GOT3 (cell line): ENCODE data around the gene LENEP.

ENCODE experiments used
- DNase-seq: peaks from one replicate; lab custom pipeline; 2025; ENCODE audit warnings: mixed read lengths; lab: John Stamatoyannopoulos, UW

Gene LENEP

DNA sequence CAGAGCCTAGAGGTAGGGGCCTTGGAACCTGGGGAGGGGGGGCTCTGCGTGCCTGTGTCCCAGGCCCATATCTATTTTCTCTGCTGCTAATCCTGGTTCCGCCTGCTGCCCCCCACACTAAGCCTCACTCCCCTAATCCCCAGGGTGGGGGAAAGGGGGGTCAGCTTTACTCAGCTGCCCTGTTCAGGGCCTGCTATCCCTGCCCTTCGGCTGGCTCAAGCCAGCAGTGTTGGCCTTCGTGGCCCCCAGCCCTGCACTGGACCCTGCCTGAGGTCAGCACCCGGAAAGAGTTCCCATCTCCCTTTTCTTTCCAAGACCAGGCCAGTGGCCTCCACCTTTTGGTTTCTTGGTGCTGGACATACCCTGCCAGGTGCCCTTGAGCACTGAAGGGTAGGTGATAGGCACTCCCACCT, 17.6 kb downstream of the LENEP start:
- no peak for DNase-seq

DNA sequence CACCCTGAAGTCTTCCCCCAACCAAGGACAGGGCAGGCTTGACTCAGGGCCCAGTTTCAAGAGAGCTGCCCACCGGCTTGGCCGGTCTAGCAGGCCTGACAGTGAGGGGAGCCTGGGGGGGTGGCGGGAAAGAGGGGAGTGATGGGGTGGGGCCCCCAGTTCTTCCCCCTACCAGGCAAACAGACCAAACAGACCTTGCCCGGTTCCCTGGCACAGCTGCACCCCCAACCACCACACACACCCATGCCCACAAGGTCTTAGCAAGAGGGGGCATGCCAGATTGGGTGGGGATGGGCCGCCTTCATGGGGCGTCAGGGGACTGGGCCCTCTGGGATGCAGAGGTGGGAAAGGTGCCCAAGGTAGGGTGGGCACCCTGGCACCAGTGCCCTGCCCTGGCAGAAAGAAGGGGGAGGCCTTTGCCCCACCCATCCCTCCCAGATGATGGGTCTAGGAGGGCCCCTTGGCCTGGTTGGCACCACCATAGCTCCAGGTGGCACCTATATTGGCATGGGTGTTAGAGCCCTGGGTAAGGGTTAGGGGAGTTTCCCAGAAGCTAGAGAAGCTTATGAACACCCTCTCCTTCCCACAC, 18.1 kb downstream of the LENEP start:
- DNase-seq, result no peak

DNA sequence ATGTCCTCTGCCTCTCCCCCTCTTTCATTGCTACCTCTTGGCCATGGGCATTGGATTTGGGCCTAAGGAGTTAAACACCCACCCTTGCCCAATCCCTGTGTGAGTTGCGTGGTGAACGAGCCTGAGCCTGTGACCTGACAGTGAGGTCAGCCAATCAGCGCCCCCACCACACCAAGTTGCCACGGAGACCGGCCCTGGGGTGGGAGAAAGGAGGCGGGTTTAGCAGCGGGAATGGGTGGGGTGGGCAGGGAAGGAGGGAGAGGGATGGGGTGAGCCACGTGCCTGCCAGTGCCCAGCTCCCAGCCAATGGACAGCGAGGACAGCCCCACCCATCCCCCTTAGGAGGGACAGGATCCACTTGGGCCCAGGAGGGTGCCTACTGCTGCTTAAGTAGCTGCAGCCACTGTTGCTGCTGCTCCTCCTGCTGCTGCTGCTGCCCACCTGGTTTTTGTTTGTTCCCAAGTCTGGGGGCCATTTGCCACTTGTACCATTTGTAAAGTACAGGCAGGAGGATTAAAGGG, 18.7 kb downstream of the LENEP start:
- DNase-seq, result no peak

DNA sequence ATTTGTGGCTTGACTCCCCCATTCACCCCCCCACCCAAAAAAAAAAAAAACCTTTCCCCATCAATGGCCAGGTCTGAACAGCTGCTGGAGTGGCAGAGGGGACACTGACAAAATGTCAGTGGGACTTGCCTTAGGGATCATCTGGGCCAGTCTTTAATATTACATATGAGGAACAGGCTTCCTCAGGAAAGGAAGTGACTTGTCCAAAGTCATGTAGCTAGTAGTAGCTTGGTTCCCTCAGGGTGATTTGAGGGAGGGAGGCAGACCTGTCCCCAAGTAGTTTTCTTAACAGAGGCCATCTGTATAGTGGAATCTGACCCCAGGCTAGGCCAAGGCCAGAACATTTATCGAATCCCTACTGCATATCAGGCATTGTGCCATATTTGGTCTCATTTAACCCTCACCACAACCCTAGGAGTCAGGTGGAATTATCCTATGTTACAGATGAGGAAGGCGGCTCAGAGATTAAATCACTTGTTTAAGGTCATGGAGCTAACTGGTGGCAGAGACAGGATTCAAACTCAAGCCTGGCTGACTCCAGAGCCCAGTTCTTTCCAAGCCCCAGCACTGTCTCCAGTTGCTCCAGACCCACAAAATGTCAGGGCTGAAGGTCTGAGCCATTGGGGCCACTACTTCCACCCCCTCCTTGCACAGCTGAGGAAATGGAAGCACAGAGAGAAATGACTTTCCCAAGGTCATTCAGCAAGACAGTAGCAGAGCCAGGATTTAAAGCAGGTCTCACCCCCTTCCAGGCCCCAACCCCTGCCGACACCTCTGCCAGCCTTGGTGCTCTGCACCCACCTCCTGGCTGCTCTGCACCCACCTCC, 19.6 kb downstream of the LENEP start:
- DNase-seq, result no peak

DNA sequence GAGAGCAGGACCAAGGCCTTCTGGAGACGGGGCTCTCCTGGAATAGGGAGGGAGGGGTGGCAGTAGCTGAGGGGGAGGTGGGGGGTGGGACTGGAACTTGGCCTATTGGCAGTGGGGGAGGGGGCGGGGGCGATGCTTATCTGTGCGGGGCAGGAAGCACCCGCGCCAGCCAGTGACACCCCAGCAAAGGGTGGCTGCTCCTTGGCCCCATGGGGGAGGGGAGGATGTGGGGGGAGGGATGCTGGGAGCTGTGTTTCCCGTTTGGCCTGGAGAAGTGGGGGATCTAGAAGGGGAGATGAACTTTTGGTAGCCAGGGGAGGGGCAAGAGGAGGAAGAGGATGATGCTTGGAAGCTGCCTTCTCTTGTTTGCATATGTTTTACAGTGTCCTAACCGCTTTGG, 20.2 kb downstream of the LENEP start:
- DNase-seq, result no peak

DNA sequence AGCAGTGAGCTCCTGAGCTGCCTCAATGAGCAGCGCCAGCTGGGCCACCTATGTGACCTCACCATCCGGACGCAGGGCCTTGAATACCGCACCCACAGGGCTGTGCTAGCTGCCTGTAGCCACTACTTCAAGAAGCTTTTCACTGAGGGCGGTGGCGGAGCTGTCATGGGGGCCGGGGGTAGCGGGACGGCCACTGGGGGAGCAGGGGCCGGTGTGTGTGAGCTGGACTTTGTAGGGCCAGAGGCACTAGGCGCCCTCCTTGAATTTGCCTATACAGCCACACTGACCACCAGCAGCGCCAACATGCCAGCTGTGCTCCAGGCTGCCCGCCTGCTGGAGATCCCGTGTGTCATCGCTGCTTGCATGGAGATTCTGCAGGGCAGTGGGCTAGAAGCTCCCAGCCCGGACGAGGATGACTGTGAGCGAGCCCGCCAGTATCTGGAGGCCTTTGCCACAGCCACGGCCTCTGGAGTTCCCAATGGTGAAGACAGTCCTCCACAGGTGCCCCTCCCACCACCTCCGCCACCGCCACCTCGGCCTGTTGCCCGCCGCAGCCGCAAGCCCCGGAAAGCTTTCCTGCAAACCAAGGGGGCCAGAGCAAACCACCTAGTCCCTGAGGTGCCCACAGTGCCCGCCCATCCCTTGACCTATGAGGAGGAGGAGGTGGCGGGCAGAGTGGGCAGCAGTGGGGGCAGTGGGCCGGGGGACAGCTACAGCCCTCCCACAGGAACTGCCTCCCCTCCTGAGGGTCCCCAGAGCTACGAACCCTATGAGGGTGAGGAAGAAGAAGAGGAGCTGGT, 21.5 kb downstream of the LENEP start:
- DNase-seq, result no peak

DNA sequence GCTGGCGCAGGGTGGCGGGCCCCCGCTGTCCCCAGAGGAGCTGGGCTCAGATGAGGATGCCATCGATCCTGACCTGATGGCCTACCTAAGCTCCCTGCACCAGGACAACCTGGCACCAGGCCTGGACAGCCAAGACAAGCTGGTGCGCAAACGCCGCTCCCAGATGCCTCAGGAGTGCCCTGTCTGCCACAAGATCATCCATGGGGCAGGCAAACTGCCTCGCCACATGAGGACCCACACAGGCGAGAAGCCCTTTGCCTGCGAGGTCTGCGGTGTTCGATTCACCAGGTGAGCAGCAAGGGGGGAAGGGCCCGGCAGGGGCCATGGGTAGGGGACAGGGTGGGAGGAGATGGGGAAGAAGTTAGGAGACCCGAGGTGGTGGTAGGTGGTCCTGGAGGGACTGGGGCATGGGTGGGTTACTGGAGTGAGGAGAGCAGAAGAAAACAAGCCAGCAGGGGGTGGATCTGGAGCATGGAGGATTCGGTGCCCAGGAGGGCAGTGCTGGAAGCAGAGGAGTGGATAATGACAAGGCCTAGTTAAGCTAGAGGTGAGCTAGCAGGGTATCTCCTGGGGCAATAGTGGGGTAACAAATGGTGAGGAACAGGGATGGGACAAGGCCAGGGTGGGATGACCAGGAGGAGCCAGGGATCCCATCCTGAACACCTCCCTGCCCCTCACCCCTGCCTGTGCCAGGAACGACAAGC, 22.3 kb downstream of the LENEP start:
- no peak for DNase-seq

DNA sequence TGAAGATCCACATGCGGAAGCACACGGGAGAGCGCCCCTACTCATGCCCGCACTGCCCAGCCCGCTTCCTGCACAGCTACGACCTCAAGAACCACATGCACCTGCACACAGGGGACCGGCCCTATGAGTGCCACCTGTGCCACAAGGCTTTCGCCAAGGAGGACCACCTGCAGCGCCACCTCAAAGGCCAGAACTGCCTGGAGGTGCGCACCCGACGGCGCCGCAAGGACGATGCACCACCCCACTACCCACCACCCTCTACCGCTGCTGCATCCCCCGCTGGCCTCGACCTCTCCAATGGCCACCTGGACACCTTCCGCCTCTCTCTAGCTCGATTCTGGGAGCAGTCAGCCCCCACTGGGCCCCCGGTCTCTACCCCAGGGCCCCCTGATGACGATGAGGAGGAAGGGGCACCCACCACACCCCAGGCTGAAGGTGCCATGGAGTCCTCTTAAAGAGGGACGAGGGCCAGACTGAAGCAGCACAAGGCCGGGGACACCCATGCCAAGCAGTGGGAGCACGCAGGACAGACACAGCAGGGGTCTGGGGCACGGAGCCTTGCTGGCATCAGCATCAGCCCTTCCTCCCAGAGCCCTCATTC, 22.9 kb downstream of the LENEP start:
- no peak for DNase-seq

DNA sequence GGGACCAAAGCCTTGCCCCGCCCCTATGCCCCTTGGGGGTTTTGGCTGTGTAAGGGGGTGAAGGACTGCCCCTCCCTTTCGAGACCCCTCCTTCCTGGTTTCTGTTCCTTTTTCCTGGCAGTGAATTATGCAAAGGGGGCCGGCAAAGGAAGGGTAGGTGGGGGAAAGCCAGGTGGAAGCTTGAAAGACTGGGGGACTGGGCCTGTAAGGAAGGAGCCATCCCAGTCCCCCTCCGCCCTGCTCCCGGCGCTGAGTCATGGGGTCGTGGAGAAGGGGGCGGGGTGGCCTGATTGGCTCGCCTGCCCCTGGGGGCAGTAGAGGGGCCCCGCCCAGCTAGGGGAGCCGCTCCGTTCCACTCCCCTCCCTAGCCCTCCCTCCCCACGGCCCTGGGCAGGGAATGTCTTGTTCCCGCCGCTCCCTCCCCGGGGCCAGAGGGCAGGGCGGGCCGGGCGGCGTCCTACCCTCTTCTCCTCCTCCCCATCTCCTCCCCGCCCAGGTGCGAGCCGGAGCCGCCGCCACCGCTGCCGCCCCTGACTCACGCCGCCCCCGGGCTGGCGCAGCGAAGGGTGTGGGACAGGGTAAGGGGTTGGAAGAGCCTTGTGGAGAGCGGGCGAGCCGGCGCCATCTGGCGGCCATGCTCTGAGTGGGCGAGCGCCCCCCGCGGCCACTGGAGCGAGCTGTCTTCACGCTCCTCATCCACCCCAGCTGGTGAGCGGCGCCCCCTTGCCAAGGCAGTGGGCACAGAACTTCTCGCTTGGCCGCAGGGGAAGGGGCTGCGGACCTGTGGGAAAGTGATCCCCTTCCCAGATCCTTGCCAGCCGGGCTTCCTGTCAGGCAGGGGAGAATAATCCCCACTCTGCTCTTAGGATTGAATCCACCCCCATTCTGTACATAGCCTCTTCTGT, 23.9 kb downstream of the LENEP start:
- DNase-seq, result peak; percentile 56

DNA sequence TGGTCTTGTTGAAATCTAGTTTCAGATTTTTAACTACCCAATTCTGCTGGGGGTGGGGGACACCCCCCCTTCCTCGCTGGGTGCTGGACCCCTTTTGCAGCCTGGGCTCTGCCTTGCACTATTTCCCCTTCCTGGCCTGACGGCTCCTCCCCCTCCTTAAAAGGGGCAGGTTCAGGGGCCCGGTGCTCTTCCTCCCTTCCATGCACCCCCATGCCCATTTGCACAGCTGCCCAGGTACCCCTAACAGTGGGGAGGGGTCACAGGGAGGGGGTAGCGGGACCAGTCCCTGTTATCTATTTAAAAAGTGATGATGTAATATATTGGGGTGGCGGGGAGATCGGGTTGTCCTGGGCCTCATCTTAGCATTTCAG, 24.5 kb downstream of the LENEP start:
- DNase-seq, result no peak

DNA sequence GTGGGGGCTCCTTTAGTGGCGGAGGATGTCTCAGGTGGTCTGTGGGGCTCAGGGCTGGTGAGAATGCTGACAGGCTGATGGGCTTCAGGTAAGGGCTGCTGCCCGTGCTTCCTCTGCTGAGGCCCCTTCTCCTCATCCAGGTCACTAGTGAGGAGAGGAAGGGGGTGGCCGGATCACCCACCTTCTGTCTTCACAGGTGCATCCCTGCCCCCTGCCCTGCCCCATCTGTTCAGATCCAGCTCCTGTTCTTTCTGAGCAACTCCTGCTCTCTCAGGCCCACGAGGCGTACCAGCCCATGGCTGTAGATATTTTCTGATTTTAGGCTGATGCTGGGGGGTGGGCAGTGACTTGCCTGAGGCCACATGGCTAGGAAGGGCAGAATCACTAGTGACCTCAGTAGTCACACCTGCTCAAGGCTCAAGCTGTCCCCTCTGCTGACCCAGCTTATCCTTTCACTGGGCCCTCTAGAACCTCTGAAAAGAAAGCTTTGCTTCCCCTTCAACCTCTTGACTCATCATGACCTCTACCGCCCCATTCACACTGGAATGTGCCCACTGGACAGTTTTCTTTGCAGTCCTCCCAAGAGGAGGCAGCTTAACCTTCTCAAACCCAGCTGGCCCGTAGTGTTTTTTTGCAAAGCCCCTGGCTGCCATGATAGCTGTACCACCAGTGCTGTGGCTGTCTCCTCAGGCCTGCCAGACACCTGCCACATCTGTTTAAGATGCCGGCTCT, 25.4 kb downstream of the LENEP start:
- no peak for DNase-seq

DNA sequence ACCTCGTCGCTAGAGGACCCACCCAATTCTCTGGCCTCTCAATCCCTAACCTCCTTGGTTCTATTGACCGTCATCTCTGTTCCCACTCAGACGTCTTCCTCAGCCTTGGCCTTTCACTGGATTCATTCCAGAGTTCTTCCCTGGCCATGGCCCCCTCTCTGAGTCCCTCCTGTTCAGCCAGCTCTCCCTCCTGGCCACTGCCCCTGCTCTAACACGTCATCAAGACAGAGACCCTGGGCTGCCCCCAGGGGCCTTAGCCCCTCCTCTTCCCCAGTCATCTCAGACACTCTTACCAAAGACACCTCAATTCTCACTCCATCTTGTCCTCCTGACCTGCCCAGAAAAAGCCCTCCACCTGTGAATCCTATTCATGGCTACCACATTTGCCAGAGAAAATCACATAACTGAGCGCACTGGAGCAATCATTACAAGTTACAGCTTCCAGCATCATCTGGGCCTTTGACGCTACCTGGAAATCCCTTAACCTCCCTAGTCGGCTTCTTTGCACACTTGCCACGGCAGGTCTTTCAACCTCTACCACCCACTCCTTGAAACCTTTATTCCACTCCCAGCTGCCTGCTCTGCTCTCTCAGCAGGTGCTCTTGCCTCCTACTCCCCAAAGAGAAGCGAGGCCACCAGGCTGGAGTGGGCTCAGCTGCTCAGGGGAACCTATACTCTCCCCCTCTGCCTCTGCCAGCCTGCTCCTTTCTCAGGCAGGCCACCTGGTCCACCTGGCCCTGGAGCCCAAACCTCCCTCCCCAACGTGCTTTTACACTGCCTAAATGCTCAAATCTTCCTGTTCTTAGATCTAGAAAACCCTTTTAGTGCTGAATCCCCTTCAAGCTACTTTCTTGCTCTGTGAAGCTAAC, 26.2 kb downstream of the LENEP start:
- DNase-seq, result no peak

DNA sequence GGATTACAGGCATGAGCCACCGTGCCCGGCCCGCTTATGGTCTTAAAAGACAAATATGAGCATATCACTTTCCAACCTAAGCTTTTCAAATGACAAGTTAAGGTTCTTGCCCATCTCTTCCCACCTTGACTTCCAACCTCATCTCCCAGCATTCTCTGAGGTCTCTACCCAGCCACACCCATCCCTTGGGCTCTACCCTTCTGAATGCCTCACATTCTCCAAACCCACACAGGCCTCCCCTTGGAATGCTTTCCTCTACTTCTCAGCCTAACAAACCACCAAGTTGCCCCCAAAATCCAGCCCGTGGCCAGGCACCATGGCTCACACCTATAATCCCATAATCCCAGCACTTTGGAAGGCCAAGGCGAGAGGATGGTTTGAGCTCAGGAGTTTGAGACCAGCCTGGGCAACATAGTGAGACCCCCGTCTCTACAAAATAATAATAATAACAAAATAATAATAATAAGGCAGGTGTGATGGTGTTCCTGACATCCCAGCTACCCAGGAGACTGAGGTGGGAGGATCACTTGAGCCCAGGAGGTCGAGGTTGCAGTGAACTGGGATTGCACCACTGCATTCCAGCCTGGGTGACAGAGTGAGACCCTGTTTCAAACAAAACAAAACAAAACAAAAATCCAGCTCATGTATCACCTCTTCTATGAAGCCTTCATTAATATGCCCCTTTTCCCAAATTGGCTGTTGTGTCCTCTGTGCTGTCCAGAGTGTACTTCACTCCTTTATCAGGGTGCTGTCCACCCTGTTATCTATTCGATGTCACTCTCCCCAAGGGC, 28.9 kb downstream of the LENEP start:
- DNase-seq, result no peak

DNA sequence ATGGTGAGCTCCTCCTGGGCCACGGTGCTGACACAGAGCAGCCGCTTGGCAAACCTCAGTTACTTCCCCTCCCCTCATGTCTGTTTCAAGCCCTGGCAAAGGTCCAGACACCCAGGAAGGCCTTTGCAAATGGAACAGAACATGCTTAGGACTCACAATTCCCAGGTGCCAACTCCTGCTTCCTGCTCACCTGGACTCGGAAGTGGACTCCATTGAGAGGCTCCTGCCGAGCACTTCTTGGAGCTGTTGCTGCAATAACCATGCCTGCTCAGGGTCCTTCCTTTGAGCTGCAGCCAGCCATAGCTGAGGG, 29.5 kb downstream of the LENEP start:
- DNase-seq, result no peak

DNA sequence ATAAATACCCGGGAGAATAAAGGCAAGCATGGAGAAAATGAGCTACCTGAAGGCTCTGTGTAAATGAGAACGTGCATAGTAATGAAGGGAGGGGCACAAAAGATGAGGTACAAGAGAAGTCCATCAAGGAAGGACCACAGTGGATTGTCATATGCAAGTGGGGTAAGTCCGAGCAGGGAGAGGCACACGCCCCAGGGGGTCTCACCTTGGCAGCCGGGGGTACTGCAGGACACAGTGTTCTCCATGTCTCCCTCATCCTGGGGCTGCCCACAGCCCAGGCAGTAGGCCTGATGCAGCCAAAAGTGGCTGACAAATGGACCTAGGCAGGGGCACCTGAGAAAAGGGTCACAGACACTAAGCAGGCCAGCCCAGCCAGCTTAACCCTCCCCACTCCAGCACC, 30.2 kb downstream of the LENEP start:
- DNase-seq, result no peak

DNA sequence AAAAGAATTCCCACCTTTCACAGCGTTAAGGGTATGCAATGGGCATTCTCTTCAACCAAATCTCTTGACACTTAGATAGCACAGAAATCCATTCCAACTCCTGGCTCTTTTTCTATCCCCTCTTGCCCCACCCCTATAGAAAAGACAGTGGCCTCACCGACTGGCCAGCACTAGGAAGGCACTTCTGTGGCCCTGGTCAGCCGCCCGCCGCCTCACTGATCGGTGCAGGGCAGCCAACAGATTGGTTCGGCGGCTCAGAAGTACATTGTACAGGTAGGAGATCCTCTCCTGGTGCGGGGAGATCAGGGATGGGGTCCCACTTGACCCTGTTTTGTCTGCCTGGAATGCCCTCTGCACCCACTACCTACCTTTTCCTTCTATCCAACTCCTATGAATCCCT, 30.9 kb downstream of the LENEP start:
- no peak for DNase-seq

DNA sequence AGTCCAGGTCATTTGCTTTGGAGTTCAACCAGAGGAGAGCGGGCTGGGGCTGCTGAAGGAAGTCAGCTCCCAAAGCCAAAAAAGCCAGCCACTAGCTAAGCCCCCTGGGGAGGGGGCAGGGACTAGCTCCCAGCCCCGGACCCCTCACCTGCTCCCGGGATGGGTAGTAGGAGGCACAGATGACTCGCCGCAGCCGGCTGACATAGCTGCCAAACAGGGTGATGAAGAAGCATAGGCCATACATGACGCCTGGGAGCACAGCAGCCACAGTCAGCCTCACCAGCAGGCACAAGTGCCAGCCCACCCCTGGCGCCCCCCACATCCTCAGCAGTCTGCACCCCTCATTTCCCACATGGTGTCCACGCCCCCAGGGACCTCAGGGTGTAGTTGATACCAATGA, 32.8 kb downstream of the LENEP start:
- no peak for DNase-seq

DNA sequence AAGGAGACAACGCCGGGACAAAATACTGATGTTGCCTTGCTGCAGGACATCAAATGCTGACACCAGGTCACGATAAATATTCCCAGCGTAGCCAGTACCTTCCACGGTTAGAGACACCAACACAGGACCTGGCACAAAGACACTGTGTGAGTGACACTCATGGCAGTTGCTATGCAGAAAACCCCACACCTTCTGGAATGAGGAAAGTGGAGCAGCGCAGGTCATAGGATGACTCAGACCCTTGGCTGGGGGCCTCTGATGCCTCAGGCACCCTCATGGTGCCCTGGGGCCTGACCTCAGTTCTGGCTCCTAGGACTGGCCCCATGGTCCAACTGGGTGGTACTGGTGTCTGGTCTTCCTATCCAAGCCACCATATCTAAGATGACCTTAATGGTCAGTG, 33.2 kb downstream of the LENEP start:
- DNase-seq, result no peak
